Endothelial cell of umbilical vein (primary cell): ENCODE data around the gene IPO11.

Experiments used
- CTCF ChIP-seq, 2 donors: IDR thresholded peaks; 1 replicate in 1 of 2; 2 replicates in 1 of 2; pipeline ENCODE4 v1.5.1; 2011; ENCODE audit warnings: low read length in 2 of 2, mild to moderate bottlenecking in 2 of 2, moderate library complexity in 2 of 2, control low read depth in 1 of 2, inconsistent platforms in 1 of 2, low read depth in 1 of 2; ENCODE audit not compliant: insufficient read depth in 1 of 2; ENCODE audit errors: extremely low read depth in 1 of 2
- EZH2 ChIP-seq: IDR thresholded peaks from 2 replicates; pipeline ENCODE4 v1.6.1; 2012; ENCODE audit warnings: borderline replicate concordance, low read depth, mild to moderate bottlenecking, moderate library complexity, low read length, inconsistent platforms; ENCODE audit not compliant: severe bottlenecking
- FOS ChIP-seq: IDR thresholded peaks from 2 replicates; pipeline ENCODE4 v1.6.1; 2011; ENCODE audit warnings: mild to moderate bottlenecking, low read length, moderate library complexity, borderline replicate concordance; ENCODE audit not compliant: insufficient read depth
- GATA2 ChIP-seq: IDR thresholded peaks from 2 replicates; pipeline ENCODE4 v1.7.0; 2011; ENCODE audit warnings: low read depth, mild to moderate bottlenecking, moderate library complexity, mixed read lengths, low read length; ENCODE audit not compliant: insufficient read length, insufficient read depth
- MAX ChIP-seq: IDR thresholded peaks from 2 replicates; pipeline ENCODE4 v1.6.1; 2011; ENCODE audit not compliant: insufficient read depth, insufficient read length
- MYC ChIP-seq: IDR thresholded peaks from one replicate; pipeline ENCODE4 v1.6.1; 2011; ENCODE audit warnings: mild to moderate bottlenecking, low read depth, low read length
- POLR2A ChIP-seq: IDR thresholded peaks from 2 replicates; pipeline ENCODE4 v1.6.1; 2012; ENCODE audit warnings: low read depth, mild to moderate bottlenecking, control low read depth, low read length
- POLR2AphosphoS5 ChIP-seq: IDR thresholded peaks from 2 replicates; pipeline ENCODE4 v1.6.1; 2012; ENCODE audit warnings: low read depth, mild to moderate bottlenecking, control low read depth, low read length, moderate library complexity; ENCODE audit not compliant: insufficient read depth

GRCh38 chr5:62496876-62497275 lies 84.3 kb downstream of the IPO11 start:
- no peak for TF ChIP-seq CTCF (IDR thresholded peaks at IDR 0.05; ENCODE audit: extremely low read depth in 1 of 2, insufficient read depth in 1 of 2, low read depth in 1 of 2, low read length in 2 of 2)
- TF ChIP-seq POLR2A, result no peak
- no peak for TF ChIP-seq EZH2
- TF ChIP-seq MYC, result no peak
- TF ChIP-seq POLR2AphosphoS5, result no peak
- no peak for TF ChIP-seq MAX
- no peak for TF ChIP-seq FOS
- TF ChIP-seq GATA2, result no peak
